Mucosa of gallbladder (tissue), 1 donor: Measurements from ENCODE around the gene TRUB2. TPM values are rescaled to one million over a fixed set of nuclear protein-coding genes. Genes with fewer than 3 reads are reported as not detected.

Source experiments
- DNase-seq: peaks from one replicate; pipeline ENCODE4 v3.0.0-alpha.2; 2020; ENCODE audit warnings: low spot score
- total RNA-seq: library from RNA; stranded (reverse); gene quantifications from one replicate; pipeline ENCODE4 v1.2.1, GENCODE V29; 2021
- donor health status: DM: no; HTN: no; CAD: no.

Gene TRUB2
- total RNA-seq, 1 donor from 2014 or later: 21.8 TPM

GRCh38 chr9:128271112-128271511 is 51.1 kb downstream of the TRUB2 start:
- DNase-seq: no peak

GRCh38 chr9:128266868-128267590 is 55.2 kb downstream of the TRUB2 start:
- no peak for DNase-seq

- DNase-seq: no peak
Measured at GRCh38 chr9:128265348-128265847, 56.8 kb downstream of the TRUB2 start.

GRCh38 chr9:128262687-128263086 is 59.6 kb downstream of the TRUB2 start:
- no peak for DNase-seq

GRCh38 chr9:128260340-128260739 is 61.9 kb downstream of the TRUB2 start:
- no peak for DNase-seq

- no peak for DNase-seq
Measured at GRCh38 chr9:128259156-128259555, 63.1 kb downstream of the TRUB2 start.

GRCh38 chr9:128258326-128258725 is 63.9 kb downstream of the TRUB2 start:
- no peak for DNase-seq

GRCh38 chr9:128257907-128258306 is 64.3 kb downstream of the TRUB2 start:
- DNase-seq: no peak

- DNase-seq: no peak
Measured at GRCh38 chr9:128257086-128257825, 65.0 kb downstream of the TRUB2 start.

Other genes starting within 250 kb of the TRUB2 start
- 61.5 TPM for gene PTGES2, start 194.7 kb downstream of the TRUB2 start, total RNA-seq
- 85.5 TPM for gene LCN2, start 173.0 kb downstream of the TRUB2 start, total RNA-seq
- 75.4 TPM for gene BBLN, start 162.2 kb downstream of the TRUB2 start, total RNA-seq
- 109 TPM for gene CIZ1, start 130.9 kb downstream of the TRUB2 start, total RNA-seq
- gene DNM1, start 119.1 kb downstream of the TRUB2 start, total RNA-seq: 135 TPM
- gene GOLGA2, start 46.4 kb downstream of the TRUB2 start, total RNA-seq: 117 TPM
- gene SWI5, start 46.2 kb downstream of the TRUB2 start, total RNA-seq: 26.9 TPM
- 54.8 TPM for gene COQ4, start 392 bp upstream of the TRUB2 start, total RNA-seq
- 50.4 TPM for gene SLC27A4, start 18.1 kb upstream of the TRUB2 start, total RNA-seq
- 53.1 TPM for gene URM1, start 48.9 kb upstream of the TRUB2 start, total RNA-seq
- 23.7 TPM for gene CERCAM, start 98.4 kb upstream of the TRUB2 start, total RNA-seq
- 26.4 TPM for gene ODF2, start 133.6 kb upstream of the TRUB2 start, total RNA-seq
- 22.8 TPM for gene GLE1, start 182.3 kb upstream of the TRUB2 start, total RNA-seq
- 323 TPM for gene SPTAN1, start 230.1 kb upstream of the TRUB2 start, total RNA-seq